Mesendoderm (in vitro differentiated cells): Measurements from ENCODE around the gene CKAP5.

Source experiments
- DNase-seq: peaks from one replicate; pipeline ENCODE4 v3.0.0; 2013
- H2AK5ac ChIP-seq: 2 replicates; pipeline ENCODE4 v1.6.1; 2013; ENCODE audit warnings: low read length, inconsistent platforms
- H2BK120ac ChIP-seq: 2 replicates; pipeline ENCODE4 v1.6.1; 2013; ENCODE audit warnings: low read depth, mild to moderate bottlenecking, low read length, moderate library complexity, mixed read lengths
- H2BK15ac ChIP-seq: replicated peaks from 2 replicates; pipeline ENCODE4 v1.6.1; 2013; ENCODE audit warnings: low read depth, mild to moderate bottlenecking, moderate library complexity
- H2BK5ac ChIP-seq: 2 replicates; pipeline ENCODE4 v1.6.1; 2013; ENCODE audit warnings: low read length, inconsistent platforms
- H3K18ac ChIP-seq: 2 replicates; pipeline ENCODE4 v1.6.1; 2013; ENCODE audit warnings: mild to moderate bottlenecking, low read length, mixed read lengths
- H3K23ac ChIP-seq: one replicate; pipeline ENCODE4 v1.6.1; 2013; ENCODE audit warnings: low read length
- H3K27ac ChIP-seq: 2 replicates; pipeline ENCODE4 v1.5.1; 2013; ENCODE audit warnings: low read depth, mild to moderate bottlenecking, inconsistent platforms, low read length, moderate library complexity
- H3K27me3 ChIP-seq: 2 replicates; pipeline ENCODE4 v1.6.1; 2013; ENCODE audit warnings: low read length, control low read depth, mild to moderate bottlenecking, inconsistent platforms; ENCODE audit not compliant: insufficient read depth, poor library complexity
- H3K36me3 ChIP-seq: 2 replicates; pipeline ENCODE4 v1.6.1; 2013; ENCODE audit warnings: low read length, inconsistent platforms; ENCODE audit not compliant: control insufficient read depth, insufficient read depth
- H3K4ac ChIP-seq: one replicate; pipeline ENCODE4 v1.6.1; 2013; ENCODE audit warnings: low read depth, mild to moderate bottlenecking, low read length, moderate library complexity
- H3K4me1 ChIP-seq: 2 replicates; pipeline ENCODE4 v1.6.1; 2013; ENCODE audit warnings: low read depth, low read length, inconsistent platforms; ENCODE audit not compliant: control insufficient read depth
- H3K4me2 ChIP-seq: 2 replicates; pipeline ENCODE4 v1.6.1; 2013; ENCODE audit warnings: low read length
- H3K4me3 ChIP-seq: 2 replicates; pipeline ENCODE4 v1.5.1; 2013; ENCODE audit warnings: mild to moderate bottlenecking, low read length
- H3K56ac ChIP-seq: one replicate; pipeline ENCODE4 v1.6.1; 2013; ENCODE audit warnings: low read length
- H3K79me1 ChIP-seq: 2 replicates; pipeline ENCODE4 v1.6.1; 2013; ENCODE audit warnings: low read length, inconsistent platforms
- H3K79me2 ChIP-seq: 2 replicates; pipeline ENCODE4 v1.6.1; 2013; ENCODE audit warnings: mild to moderate bottlenecking, low read length; ENCODE audit not compliant: control insufficient read depth, insufficient read depth
- H3K9ac ChIP-seq: 2 replicates; pipeline ENCODE4 v1.6.1; 2013; ENCODE audit warnings: low read length, inconsistent platforms
- H4K5ac ChIP-seq: one replicate; pipeline ENCODE4 v1.6.1; 2013; ENCODE audit warnings: low read length
- H4K8ac ChIP-seq: one replicate; pipeline ENCODE4 v1.6.1; 2013; ENCODE audit warnings: low read depth, mild to moderate bottlenecking, control low read depth, low read length, moderate library complexity
- WGBS: extraction: QIAGEN DNeasy Blood & Tissue Kit; methylation state at CpG from one replicate; pipeline ENCODE4 v1.1.7; 2013; ENCODE audit warnings: low lambda C conversion rate, missing lambda C conversion rate; ENCODE audit not compliant: insufficient coverage; ENCODE audit errors: extremely low coverage; 5-methylcytosine and 5-hydroxymethylcytosine counted together

CKAP5 gene

DNA sequence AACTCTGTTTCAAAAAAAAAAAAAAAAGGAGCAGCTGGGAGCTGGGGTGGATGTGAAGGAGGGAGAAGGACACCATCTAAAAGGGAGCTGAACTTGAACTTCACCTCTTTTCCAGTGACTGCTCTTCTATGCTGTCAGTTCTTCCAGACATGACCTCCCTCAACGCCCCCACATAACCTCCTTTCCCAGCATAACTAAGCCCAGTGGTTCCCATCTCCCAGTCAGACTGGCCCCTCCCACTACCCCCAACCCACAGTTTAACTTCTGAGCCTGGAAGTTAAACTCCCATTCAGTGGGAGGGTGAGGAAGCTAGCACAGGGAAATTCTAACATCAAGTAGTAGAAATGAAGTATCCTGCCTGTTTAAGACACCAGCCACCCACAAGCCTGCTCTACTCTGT is 147.5 kb downstream of the CKAP5 start:
- Histone ChIP-seq H3K4me1 (peaks cover 2% of the 10 kb centered on the region), H2BK15ac (no peak overlapping the region), H3K4me3 (no peak overlapping the region), H2BK5ac (no peak overlapping the region), H3K56ac (no peak overlapping the region), H3K18ac (no peak overlapping the region), H3K79me2 (peaks cover 16% of the 10 kb centered on the region), H3K4ac (no peak overlapping the region), H3K36me3 (peaks cover 8% of the 10 kb centered on the region), H4K8ac (no peak overlapping the region), H3K4me2 (no peak overlapping the region), H3K9ac (no peak overlapping the region), H4K5ac (no peak overlapping the region), H3K79me1 (peaks cover 15% of the 10 kb centered on the region), H2AK5ac (no peak overlapping the region), H3K27ac (no peak overlapping the region), H2BK120ac (no peak overlapping the region), H3K23ac (no peak overlapping the region), H3K27me3 (no peaks in the 10 kb centered on the region)
- WGBS = no CpG with 5 or more reads among the region's 1 CpG
- DNase-seq = no peak

DNA sequence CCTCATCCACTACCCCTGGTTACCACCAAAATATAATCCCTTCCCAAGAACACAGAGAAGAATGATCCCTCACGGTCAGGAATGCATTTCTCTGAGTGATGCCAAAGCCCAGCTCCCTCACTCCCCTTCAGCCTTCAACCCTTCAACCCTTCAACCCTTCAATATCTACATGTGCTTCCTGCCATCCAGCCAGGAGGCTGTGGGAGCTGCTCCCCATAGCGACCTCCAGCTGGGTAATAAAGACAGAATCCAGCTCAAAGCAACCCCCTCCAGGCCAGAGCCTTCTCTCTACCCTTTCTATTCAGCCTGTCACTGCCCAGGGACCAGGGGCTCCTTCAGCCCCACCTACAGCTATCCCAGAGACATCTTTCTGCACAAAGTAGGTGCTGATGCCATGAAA is 148.4 kb downstream of the CKAP5 start:
- no peak overlapping the region for H2BK15ac ChIP-seq
- H2BK5ac ChIP-seq = no peak overlapping the region
- no peak overlapping the region for H3K56ac ChIP-seq
- no peak overlapping the region for H2BK120ac ChIP-seq
- no peak overlapping the region for H4K5ac ChIP-seq
- H3K4ac ChIP-seq = no peak overlapping the region
- no peak overlapping the region for H3K4me3 ChIP-seq
- H3K9ac ChIP-seq = no peak overlapping the region
- no peak overlapping the region for H3K18ac ChIP-seq
- no peak overlapping the region for H4K8ac ChIP-seq
- H3K4me1 ChIP-seq = peaks cover 2% of the 10 kb centered on the region
- no peaks in the 10 kb centered on the region for H3K27me3 ChIP-seq
- peaks cover 13% of the 10 kb centered on the region for H3K79me2 ChIP-seq
- no peak overlapping the region for H3K4me2 ChIP-seq
- no peak overlapping the region for H3K23ac ChIP-seq
- no CpG with 5 or more reads among the region's 2 CpGs for whole genome bisulfite sequencing
- no peak overlapping the region for H2AK5ac ChIP-seq
- no peak for DNase-seq
- H3K36me3 ChIP-seq = peaks cover 5% of the 10 kb centered on the region
- no peak overlapping the region for H3K27ac ChIP-seq
- peaks cover 11% of the 10 kb centered on the region for H3K79me1 ChIP-seq

DNA sequence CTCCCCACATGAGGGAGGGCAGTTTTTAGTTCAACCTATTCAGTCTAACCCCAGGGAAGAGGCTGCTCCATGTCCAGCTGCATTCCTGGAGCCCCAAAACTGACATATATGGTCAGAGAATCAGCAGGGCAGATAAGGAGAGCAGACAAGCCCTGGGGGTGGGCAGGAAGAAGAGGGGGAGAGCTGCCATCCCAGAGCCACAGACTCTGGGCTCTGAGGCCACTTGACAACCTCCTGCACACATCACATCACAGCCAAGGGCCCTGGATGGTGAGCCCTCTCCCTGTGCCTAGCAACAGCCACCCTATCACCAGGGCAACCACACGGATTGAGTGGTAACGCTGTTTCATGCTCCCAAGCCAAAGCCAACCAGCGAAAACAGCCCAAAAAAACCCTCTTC is 148.8 kb downstream of the CKAP5 start:
- Histone ChIP-seq H3K79me2 (peaks cover 10% of the 10 kb centered on the region), H3K36me3 (peaks cover 5% of the 10 kb centered on the region), H4K5ac (no peak overlapping the region), H4K8ac (no peak overlapping the region), H3K4me1 (peaks cover 2% of the 10 kb centered on the region), H3K56ac (peak overlapping the region; percentile 39), H3K27me3 (no peaks in the 10 kb centered on the region), H3K79me1 (peaks cover 9% of the 10 kb centered on the region), H3K4me2 (no peak overlapping the region), H2BK15ac (no peak overlapping the region), H2BK120ac (no peak overlapping the region), H3K4ac (no peak overlapping the region), H3K23ac (no peak overlapping the region), H3K27ac (no peak overlapping the region), H3K18ac (no peak overlapping the region), H3K4me3 (no peak overlapping the region), H2AK5ac (no peak overlapping the region), H3K9ac (no peak overlapping the region), H2BK5ac (no peak overlapping the region)
- WGBS = no CpG with 5 or more reads among the region's 3 CpGs
- DNase-seq = peak; percentile 63

GRCh38 chr11:46696212-46696558 is 149.9 kb downstream of the CKAP5 start:
- no peak overlapping the region for H4K5ac ChIP-seq
- peaks cover 5% of the 10 kb centered on the region for H3K36me3 ChIP-seq
- no peak overlapping the region for H2BK120ac ChIP-seq
- no peak overlapping the region for H3K4me3 ChIP-seq
- H3K4me2 ChIP-seq = no peak overlapping the region
- no peaks in the 10 kb centered on the region for H3K4me1 ChIP-seq
- peaks cover 3% of the 10 kb centered on the region for H3K79me1 ChIP-seq
- H3K56ac ChIP-seq = no peak overlapping the region
- peaks cover 3% of the 10 kb centered on the region for H3K79me2 ChIP-seq
- H3K9ac ChIP-seq = no peak overlapping the region
- H2BK5ac ChIP-seq = no peak overlapping the region
- no peak overlapping the region for H2BK15ac ChIP-seq
- no peak overlapping the region for H3K4ac ChIP-seq
- no peak overlapping the region for H4K8ac ChIP-seq
- no peak overlapping the region for H3K27ac ChIP-seq
- no peaks in the 10 kb centered on the region for H3K27me3 ChIP-seq
- H3K18ac ChIP-seq = no peak overlapping the region
- DNase-seq = no peak
- WGBS = no CpG with 5 or more reads among the region's 11 CpGs
- no peak overlapping the region for H3K23ac ChIP-seq
- H2AK5ac ChIP-seq = no peak overlapping the region

GRCh38 chr11:46695345-46696211 is 150.5 kb downstream of the CKAP5 start:
- Histone ChIP-seq H3K4me3 (no peak overlapping the region), H4K8ac (no peak overlapping the region), H3K36me3 (peaks cover 5% of the 10 kb centered on the region), H3K56ac (no peak overlapping the region), H2BK120ac (no peak overlapping the region), H2BK5ac (no peak overlapping the region), H3K79me2 (no peaks in the 10 kb centered on the region), H2AK5ac (no peak overlapping the region), H3K79me1 (peaks cover 3% of the 10 kb centered on the region), H3K27me3 (no peaks in the 10 kb centered on the region), H3K4me1 (no peaks in the 10 kb centered on the region), H3K4ac (no peak overlapping the region), H3K4me2 (no peak overlapping the region), H4K5ac (no peak overlapping the region), H3K27ac (no peak overlapping the region), H3K18ac (no peak overlapping the region), H2BK15ac (no peak overlapping the region), H3K9ac (no peak overlapping the region), H3K23ac (no peak overlapping the region)
- WGBS = no CpG with 5 or more reads among the region's 12 CpGs
- DNase-seq = no peak

DNA sequence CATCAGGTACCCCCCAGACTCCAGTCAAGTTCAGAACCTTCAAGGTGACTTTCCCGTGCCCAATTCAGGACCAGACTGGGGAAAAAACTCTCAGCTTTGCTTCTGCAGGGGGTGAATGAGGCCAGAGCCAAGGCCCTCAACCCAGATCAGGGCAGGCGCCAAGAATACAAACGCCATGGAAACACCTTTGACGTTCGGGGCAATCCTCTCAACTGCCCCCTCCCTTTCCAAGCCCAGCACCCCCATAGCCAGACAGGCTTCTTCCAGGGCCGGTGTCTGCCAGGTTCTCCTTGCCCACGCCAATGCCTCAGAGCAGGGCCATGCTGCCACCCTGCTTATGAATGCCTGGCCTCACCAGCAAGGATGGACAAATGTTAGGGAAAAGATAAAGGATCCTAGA is 151.5 kb downstream of the CKAP5 start:
- Histone ChIP-seq H3K23ac (no peak overlapping the region), H3K27me3 (no peaks in the 10 kb centered on the region), H3K79me2 (no peaks in the 10 kb centered on the region), H3K79me1 (peaks cover 3% of the 10 kb centered on the region), H4K8ac (no peak overlapping the region), H3K4ac (no peak overlapping the region), H2BK15ac (no peak overlapping the region), H3K18ac (no peak overlapping the region), H3K56ac (no peak overlapping the region), H2BK5ac (no peak overlapping the region), H2AK5ac (no peak overlapping the region), H3K36me3 (peaks cover 5% of the 10 kb centered on the region), H3K27ac (no peak overlapping the region), H3K4me1 (no peaks in the 10 kb centered on the region), H3K9ac (no peak overlapping the region), H2BK120ac (no peak overlapping the region), H4K5ac (no peak overlapping the region), H3K4me2 (no peak overlapping the region), H3K4me3 (no peak overlapping the region)
- WGBS = no CpG with 5 or more reads among the region's 7 CpGs
- DNase-seq = no peak
